Activated T-cell treated with anti-CD3 and anti-CD28 coated beads for 4 hours (primary cell): Measurements from ENCODE around the gene PRDM16.
"Not testable (repeated sequence)": the region's sequence is repeated elsewhere in the genome, so short reads cannot be mapped to it uniquely, and the experiment has no call there.

Experiments
- DNase-seq: peaks from one replicate; pipeline ENCODE4 v3.0.0-alpha.2; 2020

The PRDM16 gene

DNA sequence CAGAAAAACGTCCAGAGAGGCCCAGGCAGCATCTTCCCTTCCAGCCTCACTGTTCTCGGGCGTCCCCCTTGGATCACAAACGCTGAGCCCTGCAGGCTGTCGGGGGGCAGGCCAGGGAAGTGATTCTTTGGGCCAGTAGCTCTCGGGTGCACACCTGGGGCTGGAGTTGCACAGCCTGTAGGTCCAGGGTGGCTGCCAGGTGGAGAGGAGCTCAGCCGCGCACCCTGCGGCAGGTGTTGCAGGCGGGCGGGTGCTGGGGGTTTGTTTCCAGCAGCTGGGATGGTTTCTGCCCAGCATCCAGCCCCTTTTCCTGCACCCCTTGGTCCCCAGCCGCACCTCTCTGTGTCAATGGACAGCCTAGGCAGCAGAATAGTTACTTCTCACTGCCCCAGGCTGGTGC, 15.7 kb downstream of the PRDM16 start:
- no peak for DNase-seq

DNA sequence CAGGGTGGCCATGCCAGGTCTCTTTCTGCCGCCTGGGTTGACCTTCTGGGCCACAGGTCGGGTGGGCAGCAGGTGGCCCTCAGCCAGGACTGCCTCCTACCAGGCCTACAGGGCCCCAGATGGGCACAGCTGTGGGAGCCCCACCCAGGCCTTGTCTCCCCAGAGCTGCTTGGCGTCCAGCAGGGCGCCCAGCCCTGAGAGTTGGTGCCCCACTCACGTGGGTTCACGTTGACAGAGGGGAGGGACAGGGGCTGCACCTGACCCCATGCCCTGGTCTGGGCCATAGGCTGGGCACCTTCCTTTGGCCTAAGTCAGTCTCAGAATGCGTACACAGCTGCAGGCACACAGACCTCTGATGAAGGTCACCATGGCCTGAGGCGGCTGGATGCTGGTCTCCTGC, 16.7 kb downstream of the PRDM16 start:
- DNase-seq = no peak

DNA sequence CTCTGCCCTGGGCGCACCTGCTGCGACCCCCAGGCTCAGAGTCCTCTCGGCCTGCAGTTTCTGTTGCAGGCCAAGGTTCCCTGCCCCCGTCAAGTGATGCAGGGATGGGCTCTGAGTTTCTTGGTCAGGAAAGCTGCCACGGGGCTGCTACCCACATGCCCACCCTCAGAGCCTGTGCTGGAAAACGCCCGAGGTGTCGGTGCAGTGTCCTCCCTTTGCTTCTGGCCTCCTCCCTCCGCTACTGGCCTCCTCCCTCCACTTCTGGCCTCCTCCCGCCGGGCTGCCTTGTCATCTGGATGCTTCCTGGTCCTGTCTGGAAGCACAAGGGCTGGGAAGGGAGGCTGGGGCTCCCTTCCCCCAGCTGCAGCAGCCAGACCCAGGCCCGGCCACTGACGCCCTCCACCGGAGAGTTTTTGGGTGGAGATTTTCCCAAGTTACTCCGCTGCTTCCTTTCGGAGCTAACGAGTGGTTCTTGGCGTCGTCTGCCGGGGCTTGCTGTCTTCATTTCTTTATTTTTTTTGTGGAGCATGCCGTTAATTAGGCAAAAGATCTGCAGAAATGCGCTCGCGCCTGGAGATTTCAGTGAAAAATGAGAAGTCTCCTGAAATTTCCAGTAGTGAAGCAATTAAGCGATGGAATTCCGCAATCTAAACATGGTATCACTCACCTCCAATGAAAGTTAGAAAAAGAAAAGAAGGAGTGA, 17.4 kb downstream of the PRDM16 start:
- no peak for DNase-seq

DNA sequence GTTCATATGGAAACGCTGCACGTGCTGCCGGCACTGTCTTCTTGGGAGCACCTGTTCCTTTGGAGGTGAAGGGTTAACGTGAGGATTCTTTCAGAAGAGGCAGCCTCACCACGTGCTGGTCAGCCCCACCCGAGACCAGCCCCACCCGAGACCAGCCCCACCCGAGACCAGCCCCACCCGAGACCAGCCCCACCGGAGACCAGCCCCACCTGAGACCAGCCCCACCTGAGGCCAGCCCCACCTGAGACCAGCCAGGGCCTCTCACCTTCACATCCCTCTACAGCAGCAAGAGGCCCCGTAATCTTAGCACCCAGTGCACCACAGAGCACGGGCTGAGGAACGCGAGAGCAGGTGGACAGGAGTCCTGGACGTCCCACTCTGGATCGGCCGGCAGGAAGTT, 18.0 kb downstream of the PRDM16 start:
- DNase-seq = no peak

- DNase-seq = not testable (repeated sequence)
These were observed 19.1 kb downstream of the PRDM16 start for GRCh38 chr1:3087946-3088668.

GRCh38 chr1:3089490-3089889, 20.5 kb downstream of the PRDM16 start:
- no peak for DNase-seq

DNA sequence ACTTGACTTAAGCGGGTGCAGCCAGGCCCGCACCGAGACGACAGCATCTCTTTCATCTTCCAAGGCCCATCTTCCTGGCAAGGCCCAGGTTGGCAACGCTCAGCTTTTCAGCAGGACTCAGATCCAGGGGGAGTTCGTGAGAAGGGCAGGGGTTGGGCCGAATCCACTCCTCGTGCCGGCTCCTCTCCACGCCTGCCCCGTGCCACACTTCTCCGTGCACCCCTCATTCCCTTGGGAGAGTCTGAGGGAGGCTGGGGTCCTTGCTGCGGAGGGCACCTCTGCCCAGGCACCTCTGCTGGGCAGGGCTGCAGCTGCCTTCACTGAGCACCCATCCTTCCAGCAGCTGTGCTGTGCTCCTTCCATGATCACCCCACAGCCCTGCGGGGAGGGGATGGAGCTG, 22.3 kb downstream of the PRDM16 start:
- no peak for DNase-seq

- DNase-seq = no peak
These were observed 23.5 kb downstream of the PRDM16 start for GRCh38 chr1:3092530-3092929.

GRCh38 chr1:3093898-3094626, 25.1 kb downstream of the PRDM16 start:
- no peak for DNase-seq

- DNase-seq = no peak
These were observed 26.1 kb downstream of the PRDM16 start for GRCh38 chr1:3094863-3095780.

DNA sequence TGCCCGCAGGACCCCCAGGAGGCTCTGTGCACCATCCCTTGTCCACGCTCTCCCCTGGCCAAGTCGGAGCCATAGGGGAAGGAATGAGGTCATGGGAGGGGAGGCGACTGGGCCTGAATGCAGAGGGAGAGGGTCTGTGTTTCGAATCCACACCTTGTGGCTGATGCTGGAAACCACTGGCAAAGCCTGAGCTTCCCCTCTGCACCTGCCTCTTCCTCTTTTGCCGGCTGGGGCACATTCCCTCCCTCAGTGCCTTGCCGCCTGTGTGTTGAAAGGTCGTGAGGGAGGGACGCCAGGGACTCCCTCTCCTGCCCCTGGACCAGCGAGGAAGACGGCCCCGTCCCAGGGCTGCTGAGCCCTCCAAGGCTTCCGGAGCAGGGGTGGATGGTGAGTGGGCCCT, 27.3 kb downstream of the PRDM16 start:
- no peak for DNase-seq

DNA sequence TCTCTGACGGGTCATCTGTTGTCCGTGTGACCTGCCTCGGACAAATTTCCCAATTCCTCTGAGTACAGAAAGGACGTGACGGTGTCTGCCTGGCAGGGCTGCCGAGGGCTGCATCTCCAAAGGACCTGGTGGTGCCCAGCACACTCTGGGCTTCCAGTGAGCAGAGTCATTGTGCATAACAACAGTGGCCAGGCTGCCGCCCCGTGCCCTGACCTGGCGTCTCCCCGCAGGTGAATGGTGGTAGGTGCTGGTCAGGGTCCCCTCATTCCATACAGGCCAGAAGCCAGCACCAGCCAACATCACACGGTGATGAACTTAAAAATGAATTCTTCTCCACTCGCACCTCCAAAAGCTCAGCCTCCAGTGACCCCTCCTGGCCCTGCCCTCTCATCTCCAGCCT, 28.2 kb downstream of the PRDM16 start:
- DNase-seq = no peak

- DNase-seq = no peak
These were observed 28.9 kb downstream of the PRDM16 start for GRCh38 chr1:3097861-3098260.

- no peak for DNase-seq
These were observed 30.9 kb downstream of the PRDM16 start for GRCh38 chr1:3099861-3100260.

- DNase-seq = no peak
These were observed 32.3 kb downstream of the PRDM16 start for GRCh38 chr1:3101124-3101939.

GRCh38 chr1:3102641-3103040, 33.6 kb downstream of the PRDM16 start:
- no peak for DNase-seq

- DNase-seq = no peak
These were observed 35.1 kb downstream of the PRDM16 start for GRCh38 chr1:3103967-3104677.

GRCh38 chr1:3105167-3105863, 36.3 kb downstream of the PRDM16 start:
- no peak for DNase-seq

DNA sequence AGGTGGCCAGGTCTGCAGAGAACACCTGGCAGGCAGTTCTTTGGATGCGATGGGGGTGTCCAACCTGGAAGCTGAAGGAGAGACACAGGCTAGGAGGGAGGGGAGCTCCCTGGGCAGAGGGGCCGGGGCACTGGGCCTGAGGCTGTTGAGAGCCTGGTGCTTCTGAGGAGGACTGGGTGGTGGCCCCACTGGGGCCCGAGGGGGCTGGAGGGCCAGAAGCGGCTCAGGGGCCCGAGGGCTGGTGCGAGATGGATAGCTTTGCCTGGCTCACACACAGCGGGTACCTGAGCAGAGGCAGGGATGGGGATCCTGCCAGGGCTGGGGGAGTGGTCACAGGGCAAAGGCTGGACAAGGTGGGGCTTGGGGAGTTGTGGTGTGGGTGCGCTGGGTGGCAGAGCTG, 37.2 kb downstream of the PRDM16 start:
- no peak for DNase-seq

- DNase-seq = no peak
These were observed 38.2 kb downstream of the PRDM16 start for GRCh38 chr1:3107201-3107600.

DNA sequence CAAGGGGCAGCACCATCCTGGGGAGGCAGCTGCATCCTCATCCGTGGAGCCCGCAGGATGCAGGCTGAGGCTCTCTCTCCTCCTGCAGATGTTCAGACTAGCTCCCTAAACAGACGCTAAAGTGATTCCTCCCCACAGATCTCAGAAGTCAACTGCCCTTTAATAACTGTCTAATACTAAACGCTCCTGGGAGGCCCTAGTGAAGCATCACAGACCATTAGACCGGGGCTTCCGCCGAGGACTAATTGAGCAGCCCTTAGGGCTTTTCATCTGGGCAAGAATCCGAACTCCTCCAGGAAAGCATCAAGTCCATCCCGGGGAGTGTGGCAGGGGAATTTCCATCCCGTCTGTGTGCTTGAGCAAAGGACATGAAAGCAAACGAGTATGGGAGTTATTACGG, 40.4 kb downstream of the PRDM16 start:
- DNase-seq = no peak
